Amniotic epithelial cell (primary cell): ENCODE results near the gene CEBPE.
A peak's percentile ranks its signal among the peaks of the same experiment; 100 is the strongest.

ENCODE experiments used
- DNase-seq: peaks from one replicate; pipeline ENCODE4 v3.0.0-alpha.2; 2010; ENCODE audit warnings: low read depth

Gene CEBPE

DNA sequence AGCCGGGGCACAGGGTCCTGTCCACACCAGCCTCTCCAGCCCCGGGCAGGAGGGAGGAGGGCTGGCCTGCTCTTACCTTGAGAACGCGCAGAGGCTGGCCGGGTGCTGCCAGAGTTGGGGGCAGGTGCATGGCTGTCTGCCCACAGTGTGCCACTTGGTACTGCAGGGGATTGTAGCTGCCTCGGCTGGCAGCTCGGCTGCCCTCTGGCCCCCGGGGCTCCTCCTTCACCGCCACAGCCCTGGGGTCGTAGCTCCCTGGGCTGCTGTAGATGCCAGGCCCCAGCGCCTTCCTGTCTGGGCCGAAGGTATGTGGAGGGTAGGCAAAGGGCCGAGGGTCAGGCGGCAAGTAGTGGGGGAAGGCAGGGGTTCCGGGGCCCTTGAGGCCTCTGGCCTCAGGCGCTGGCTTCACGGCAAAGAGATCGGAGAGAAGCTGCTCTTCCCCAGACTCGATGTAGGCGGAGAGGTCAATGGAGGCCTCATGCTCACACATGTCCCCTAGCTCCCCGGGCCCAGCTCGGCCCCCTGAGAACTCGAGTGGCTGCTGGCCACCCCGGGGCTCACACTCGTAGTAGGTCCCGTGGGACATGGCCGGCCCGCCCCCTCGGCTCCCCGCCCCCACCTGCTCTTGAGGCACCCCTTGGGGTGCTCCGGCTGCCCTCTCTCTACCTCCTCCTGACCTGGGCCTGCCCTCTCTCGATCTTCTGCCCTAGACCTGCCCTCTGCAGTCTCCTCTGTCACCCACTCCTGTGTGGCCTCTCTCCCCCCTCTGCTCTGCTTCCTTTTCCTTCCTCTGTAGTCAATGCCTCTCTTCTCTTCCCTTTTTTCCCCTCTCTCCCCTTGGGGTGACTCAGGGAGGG lies at the start of gene CEBPE:
Gene CEBPE (minus strand): TSS at position 750 of the 857 bp plus-strand sequence. CDS start 164 bp downstream, at position 586.
- DNase-seq: no peak

DNA sequence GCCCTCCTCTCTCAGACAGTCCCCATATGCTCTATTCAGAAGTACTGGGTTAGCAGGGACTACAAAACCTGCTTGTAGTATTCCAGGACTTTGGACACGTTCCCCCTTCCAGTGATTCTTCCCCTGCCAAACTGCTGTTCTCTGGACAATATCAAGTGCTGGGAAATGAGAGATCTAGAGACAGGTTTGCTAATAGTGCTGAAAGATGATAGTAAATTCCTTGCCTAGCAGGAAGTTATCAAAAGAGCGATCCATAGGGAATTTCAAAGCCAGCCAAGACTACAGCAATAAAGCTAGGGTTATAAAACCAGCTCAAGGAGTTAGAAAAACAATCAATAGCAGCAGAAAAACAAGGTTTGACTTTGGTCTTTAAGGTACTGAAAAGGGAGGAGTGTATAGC lies 49.2 kb upstream of the CEBPE start:
- DNase-seq: peak; percentile 36

DNA sequence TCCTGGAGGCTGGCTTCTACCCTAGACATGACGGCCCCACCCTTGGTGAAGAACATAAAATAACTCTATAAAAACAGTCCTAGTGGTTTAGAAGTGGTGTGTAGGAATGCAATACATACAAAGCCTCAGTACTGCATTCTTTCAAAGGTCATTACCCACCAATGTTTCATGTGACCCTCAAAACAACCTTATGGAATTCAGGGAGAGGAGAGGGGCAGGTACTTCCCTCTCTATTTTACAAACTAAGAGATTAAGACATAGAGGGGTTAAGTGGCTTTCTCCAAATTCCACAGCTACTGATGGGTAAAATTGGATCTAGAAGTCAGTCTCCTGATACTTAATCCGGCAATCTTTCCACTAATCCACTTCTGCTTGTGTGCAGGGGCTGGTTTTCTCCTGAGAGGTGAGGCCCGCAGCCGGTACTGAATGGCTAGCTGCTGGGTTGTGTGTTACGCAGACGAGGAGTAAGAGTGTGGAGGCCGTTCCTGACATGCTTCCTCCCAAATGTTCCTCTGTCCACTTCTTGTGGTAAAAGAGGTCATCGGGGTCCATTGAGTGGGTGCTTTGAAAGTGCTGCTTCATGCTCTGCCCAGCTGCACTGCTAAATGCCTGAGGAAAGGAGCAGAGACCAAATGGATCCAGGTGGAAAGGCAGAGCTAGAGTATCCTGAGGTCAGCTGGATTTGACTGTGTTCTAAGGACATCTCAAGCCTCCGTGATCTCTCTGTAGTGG lies 48.2 kb upstream of the CEBPE start:
- peak; percentile 34 for DNase-seq

DNA sequence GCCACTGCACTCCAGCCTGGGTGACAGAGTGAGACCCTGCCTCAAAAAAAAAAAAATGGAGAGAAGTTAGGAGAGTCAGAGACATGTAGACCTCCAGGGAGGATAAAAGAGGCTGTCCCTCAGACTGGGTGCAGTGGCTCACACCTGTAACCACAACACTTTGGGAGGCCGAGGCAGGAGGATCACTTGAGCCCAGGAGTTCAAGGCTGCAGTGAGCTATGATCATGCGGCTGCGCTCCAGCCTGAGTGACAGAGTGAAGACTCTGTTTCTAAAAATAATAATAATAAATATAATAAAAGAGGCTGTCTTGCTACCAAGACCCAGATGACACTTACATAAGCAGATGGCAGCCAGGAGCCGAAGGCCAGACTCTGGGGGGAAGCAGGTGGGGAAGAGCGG lies 45.9 kb upstream of the CEBPE start:
- DNase-seq: no peak

DNA sequence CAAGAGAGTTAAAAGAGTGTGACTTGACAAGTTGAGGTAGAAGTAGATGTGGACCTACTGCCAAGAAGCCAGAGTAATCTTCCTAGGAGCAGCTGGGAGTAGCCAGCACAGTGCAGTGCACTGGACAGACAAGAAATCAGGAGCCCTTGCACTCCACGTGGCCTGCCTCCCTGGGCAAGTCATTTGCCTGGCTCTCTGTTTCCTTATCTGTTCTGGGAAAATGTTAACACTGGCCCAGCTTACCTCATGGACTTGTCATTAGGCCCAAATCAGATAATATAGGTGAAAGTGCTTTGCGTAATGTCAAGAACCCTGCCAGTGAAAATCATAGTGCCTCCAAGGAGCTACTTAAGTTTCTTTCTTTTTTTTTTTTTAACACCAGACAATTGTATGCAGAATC lies 45.2 kb upstream of the CEBPE start:
- DNase-seq: peak; percentile 63

DNA sequence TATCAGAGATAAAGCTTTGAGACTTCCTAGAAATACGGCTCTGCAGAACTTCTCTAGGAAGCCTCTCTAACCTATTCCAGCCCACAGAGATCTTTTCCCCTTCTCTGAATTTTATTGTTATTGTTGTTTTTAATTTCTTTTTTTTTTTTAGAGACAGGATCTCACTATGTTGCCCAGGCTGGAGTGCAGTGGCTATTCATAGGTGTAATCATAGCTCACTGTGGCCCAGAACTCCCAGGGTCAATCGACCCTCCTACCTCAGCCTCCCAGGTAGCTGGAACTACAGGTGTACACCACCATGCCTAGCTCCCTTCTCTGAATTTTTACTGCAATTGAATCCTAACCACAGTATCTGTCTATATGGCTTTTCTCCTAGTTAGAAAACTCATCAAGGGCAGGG lies 44.8 kb upstream of the CEBPE start:
- DNase-seq: no peak

DNA sequence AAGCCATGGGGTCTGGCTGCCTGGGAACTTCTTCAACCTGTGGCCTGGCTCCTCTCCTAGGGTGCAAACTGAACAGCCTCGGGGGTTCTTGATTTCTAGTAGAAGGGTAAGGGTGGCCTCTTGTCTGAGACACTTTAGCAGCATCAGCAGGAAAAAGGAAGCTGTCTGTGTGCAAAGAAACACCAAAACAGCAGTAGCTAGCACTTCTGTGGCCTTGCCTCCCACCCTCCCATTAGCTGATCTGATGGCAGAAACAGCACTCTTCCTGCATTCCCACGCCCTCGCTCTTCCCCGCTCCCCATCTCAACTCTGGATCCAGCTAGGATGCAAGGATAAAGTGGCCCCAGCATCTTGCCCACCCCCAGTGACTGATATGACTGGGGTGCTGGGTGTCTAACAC lies 43.7 kb upstream of the CEBPE start:
- no peak for DNase-seq

DNA sequence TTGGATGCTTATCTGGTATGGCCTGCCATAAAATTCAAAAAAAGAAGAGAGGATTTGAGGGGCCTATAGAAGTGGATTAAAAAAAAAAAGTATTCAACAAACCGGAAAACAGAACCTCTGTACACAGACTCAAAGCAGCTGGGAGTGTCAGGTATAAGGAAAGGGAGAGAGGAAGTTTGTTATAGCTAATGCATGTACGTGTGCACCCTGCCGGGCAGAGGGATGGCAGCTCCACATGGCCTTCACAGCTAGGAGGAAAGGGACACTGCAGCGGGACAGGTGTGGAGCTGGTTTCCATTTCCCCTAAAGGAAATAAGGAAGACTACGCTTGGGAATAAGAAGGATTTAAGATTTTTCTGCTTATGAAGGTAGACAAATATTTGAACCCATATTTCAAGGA lies 43.0 kb upstream of the CEBPE start:
- no peak for DNase-seq

DNA sequence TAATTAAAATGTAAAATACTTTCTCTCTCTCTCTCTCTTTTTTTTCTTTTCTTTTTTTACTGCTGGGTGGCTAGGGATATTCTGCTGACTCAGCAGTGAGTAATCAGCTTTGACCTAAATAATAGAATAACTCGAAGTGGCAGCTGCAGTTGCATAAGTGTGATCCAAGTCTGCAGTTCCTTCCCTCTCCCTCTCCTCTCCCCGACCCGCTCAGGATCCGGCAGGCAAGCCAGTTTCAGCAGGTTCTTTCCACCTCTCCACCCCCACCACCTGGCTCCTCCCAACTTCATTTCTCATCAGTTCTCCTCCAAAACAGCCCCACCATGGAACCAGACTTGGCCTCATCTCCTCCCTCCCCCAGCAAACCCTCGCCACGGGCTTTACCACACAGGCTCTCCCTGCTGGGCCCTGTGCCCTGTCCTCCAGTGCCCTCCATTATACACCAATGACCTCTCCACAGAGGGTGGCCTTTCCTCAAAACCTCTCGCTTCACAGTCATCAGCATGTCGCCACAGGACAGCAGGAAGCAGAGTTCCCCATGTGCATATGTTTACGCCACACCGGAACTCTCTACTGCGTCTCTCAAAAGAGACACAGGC lies 42.0 kb upstream of the CEBPE start:
- DNase-seq: peak; percentile 95

DNA sequence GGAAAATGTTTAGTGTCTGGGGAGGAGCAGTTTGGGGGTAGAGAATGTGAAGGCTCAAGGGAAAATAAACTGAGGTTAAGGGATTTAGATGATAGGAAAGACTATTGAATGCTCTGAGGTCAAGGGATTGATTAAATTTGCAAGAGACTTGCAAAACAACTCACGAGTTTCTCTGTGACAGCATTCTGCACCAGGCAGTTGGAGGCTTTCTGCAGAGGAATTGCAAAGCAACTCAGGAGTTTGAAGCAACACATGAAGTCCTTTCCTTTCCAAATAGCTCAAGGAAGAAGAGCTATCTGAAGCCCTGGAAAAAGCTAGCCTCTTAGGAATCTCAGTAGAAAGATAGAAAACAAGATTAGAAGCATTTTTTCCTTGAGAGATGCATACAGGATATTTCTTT lies 40.5 kb upstream of the CEBPE start:
- peak; percentile 31 for DNase-seq

DNA sequence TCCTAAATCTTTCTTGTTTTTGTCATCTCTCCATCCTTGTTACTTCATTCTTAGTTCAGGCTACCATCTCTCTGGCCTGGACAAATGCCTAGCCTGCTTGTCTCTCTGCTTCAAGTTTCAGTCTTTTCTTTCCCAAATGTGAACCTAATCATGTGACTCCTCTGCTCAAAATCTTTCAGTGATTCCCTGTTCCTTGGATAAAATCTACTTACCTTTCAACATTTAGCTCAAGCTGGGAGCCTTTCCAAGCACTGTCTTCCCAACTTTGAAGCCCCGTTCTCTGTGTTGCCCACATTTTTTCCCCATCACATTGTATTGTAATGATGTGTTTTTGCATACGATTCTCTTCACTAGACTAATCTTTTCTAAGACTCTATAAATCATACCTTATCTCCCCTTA lies 39.7 kb upstream of the CEBPE start:
- DNase-seq: peak; percentile 49

DNA sequence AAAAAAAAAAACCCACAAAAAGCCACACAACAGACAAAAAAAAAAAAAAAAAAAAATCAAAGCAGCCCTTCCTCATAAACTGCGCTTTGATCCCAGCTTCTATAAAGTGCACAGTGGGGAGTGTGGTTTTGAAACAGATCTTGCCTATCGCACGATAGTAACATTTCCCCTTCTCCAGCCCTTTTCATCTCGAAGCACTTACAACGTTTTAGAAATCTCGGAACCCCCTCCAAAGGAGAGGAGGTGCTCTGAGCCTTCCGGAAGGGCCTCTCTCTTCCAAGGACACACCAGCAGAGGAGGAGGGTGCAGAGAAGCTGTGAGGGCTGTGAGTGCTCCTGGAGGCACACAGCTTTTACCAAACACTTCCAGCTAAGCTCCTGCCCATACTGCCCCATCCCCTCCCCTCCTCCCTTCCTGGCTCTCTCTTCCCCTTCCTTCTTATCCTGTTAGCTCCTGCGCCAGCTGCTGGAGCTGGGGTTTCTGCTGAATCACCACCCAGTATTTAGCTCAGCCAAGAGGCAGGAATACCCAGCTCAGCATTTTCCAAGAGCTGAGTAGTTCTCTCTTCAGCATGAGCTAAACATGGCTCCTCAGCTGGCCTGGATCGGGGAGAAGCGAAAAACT lies 36.0 kb upstream of the CEBPE start:
- peak; percentile 97 for DNase-seq

DNA sequence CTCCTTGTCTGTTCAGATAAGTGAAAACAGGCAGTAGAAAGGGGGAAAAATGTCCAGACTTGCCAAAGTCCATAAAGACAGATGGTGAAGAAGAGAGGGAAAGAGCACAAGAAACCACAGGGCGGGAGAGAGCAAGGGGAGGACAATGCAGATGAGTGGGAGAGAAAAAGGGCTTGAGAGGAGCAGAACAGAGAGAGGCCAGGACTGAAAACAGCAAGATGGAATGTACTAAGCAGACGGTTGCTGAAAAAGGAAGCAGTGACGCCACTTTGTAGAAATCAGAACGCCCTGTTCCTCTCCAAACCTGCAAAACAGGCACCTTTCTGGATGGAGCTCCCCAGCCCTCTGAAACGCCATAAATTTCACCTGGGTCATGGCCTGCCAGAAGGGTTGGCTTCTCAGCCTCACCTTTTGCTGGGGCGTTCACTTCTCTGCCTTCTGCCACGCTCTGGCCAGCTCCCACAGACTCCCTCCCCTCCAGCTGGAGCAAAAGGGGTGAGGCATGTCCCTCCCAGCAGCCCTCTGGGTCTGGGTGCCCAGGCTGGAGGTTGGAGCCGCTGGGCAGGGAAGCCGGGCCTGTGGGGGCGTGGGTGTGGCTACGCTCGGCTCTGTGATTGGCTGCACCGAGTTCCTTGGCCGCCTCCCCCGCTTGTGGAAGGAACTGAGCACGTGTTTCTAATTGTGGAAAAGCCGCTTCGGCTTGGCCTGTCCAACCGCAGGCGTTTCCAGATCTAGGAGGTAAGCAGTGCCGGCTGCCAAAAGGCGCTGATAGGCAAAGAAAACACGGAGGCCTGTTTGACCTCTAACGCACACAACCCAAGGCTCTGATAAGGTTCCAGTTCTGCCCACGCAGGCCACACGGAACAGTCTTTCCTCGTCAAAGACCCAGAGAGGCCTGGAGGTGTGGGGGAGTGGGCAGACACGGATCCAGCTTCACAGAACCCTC lies 35.1 kb upstream of the CEBPE start:
- DNase-seq: peak; percentile 98

DNA sequence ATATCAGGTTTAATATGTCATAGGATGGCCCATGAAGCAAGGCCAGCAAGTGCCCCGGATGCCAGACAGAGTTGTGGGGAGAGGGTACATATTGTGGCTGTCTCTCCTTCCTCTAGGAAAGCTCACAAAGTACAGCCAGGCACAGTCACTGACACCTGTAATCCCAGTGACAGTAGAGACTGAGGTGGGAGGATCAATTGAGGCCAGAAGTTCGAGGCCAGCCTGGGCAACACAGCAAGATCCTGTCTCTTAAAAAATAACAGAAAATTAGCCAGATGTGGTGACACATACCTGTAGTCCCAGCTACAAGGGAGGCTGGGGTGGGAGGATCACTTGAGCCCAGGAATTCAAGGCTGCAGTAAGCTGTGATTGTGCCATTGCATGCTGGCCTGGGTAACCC lies 32.3 kb upstream of the CEBPE start:
- DNase-seq: no peak

DNA sequence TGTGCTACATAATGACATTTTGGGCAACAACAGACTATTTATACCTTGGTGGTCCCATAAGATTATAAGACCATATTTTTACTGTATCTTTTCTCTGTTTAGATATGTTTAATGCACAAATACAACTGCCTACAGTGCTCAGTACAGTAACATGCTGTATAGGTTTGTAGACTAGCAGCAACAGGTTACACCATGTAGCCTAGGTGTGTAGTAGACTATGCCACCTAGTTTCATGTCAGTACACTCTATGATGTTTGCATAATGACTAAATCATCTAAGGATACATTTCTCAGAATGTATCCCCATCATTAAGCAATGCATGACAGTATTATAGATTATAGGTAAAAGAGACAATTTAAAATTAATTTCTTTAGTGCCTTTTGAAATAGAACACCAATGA lies 30.7 kb upstream of the CEBPE start:
- DNase-seq: no peak

DNA sequence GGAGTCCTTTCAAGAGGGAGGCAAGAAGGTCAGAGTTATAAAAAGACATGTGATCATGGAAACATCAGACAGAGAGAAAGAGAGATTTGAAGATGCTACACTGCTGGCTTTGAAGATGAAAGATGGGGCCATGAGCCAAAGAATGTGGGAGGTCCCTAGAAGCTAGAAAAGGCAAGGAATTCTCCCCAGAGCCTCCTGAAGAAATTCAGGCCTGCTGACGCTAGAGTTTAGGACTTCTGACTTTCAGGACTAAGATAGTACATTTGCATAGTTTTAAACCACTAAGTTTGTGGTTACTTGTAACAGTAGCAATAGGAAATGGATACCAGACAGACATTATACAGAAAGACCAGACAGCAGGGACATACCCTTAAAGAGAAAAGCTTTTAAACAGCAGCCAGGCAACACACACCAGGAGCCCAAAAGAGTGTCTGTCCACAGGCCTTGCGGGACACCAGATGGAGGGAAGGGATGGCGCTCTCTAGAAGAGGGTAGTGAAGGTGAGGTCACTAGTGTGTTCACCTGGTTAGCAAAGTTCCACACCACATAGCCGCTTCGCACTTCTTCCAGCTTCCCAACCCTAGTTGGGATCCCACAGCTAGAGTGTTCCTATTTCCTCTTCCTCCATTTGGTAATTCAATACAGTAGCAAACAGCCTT lies 29.7 kb upstream of the CEBPE start:
- DNase-seq: peak; percentile 88

DNA sequence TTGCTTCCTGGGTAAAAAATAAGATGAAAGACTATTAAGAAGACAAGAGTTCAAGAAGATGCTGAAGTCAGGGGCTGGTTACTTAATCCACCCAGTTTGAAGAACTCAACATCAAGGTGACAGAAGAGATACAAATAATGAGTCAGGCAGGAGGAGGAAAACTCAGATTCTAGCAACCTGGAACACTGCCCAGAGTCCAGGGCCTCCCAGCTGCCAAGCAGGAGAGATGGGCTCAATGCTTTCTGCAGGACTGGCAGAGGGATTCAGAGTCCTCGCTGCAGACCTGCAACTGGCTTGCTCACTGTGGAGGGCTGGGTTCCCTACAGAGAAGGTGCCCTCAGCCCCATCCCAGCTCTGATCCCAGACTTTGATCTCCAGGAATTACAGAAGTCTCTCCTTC lies 28.6 kb upstream of the CEBPE start:
- peak; percentile 92 for DNase-seq

DNA sequence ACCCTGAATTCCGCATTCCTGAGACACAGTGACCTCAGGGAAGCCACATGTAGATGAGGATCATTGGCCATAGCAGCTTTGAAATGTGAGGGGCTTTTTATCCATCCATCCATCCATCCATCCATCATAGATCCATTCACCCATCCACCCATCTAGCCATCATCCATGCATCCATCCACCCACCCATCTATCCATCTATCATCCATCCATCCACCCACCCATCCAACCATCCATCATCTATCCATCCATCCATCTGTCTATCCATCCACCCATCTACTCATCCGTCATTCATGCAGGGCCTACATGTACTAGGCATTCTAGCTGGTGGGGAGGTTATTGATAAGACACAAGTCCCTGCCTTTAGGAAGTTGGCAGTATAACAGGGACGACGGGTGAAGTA lies 27.9 kb upstream of the CEBPE start:
- DNase-seq: no peak

DNA sequence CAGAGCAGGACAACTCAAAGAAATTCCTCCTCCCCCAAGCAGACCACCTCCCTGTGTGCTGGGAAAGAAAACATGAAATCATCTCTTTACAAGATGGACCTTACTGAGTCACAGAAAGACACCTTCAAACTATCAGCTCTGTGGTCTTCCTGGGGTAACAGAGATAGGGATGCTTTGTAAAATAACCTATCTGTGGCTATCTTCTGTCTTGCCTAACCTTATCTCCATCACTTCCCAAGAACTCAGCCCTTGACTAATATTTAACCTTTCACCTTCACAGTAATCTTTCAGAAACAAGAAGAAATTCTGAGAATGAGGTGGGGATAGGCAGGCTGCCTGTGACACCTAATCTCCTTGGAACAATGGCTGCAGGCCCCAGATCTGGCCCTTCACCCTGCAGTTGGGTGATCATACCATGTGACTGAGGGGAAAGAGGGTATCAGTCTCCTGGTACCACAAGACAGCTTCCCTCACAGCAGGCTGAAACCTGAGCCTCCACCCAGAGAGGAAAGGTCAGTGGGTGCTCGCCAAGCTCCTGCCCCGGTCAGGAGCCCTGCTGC lies 27.4 kb upstream of the CEBPE start:
- peak; percentile 90 for DNase-seq

DNA sequence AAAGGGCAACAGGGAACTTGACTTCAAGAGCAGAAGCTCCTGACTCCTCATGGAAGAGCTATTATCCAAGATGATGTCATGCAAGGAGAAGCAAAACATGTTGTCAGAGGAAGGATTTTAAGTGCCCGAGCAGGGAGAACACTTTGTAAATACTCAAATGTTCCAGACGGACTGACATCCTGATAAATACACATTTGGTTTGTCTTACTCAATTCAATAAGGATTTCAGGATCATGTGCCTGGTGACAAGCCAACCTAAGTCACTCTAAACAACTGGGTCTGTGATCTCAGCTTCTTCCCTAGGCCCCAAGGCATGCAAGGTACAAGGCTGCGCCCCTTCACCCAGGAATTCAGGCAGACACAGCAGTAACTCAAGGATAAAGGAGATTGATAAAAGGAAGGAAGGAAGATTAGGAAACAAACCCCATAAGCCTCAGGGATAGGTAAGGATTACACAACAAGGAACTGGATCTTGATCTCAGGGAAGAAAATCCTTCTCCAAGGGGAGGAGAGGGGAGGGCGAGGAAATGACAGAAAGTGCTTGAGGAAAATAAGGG lies 26.8 kb upstream of the CEBPE start:
- DNase-seq: peak; percentile 93
